NCI-H510A (cell line): Measurements from ENCODE around the gene TOPORS.
"Not testable (repeated sequence)": the region's sequence is repeated elsewhere in the genome, so short reads cannot be mapped to it uniquely, and the experiment has no call there.

ENCODE experiments used
- DNase-seq: peaks from one replicate; lab custom pipeline; 2025; lab: John Stamatoyannopoulos, UW

The TOPORS gene

DNA sequence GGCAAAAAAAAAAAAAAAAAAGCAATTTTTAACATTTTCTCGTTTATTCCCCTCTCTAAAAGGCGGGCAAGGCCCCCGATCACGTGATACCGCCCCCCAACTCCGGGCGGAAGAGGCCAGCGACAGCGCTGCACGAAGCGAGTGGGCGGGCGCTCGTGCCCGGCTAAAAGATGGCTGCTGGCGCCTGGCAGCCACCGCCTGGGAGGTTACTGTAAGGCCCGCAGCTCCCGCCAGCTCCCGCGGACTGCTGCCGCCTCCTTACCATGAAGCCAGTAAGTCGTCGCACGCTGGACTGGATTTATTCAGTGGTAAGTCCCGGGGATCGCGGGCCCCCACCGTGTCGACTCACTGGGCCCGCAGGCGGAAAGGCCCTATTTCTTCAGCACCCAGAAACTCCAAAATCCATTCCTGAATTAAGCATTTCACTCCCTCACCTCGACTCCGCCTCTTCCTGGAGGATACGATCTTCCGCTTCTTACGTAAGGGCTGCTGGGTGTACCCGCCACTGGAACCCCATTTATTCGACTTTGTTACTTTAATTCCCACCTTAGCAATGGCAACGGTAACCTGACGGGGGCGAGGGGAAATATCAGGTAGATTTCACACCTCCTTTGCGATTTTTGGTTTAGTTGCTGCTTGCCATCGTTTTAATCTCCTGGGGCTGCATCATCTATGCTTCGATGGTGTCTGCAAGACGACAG is at the start of gene TOPORS, which contains the start of gene SMIM27:
Gene TOPORS (minus strand): TSS at position 415 of the 701 bp plus-strand sequence. CDS start 150 bp downstream, at position 265.
Gene SMIM27 (plus strand): TSS at position 156 of the 701 bp plus-strand sequence. CDS start 108 bp downstream, at position 264.
- peak; percentile 83 for DNase-seq

DNA sequence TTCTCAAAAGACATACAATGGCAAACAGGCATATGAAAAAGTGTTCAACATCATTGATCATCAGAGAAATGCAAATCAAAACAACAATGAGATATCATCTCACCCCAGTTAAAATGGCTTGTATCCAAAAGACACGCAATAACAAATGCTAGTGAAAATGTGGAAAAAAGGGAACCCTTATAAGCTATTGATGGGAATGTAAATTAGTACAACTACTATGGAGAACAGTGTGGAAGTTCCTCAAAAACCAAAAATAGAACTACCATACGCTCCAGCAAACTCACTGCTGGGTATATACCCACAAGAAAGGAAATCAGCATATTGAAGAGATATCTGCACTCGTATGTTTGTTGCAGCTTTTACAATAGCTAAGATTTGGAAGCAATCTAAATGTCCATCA is 46.6 kb upstream of the TOPORS start:
- not testable (repeated sequence) for DNase-seq

DNA sequence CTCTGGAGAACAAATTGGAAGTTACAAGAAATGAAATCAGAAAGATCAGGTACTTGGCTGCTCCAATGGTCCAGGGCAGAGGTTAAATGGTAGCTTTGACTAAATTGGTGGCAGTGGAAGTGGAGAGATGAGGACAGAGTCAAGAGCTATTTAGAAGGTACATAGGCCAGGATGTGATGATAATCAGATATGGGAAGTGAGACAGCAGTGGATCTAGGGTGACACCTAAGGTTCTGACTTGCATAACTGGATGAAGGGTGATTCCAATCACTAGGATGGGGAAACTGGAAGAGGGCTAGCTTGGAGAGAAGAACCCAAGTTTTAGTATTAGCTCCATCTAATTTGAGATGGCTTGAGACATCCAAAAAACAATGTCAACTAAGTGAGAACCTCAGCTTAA is 44.5 kb upstream of the TOPORS start:
- DNase-seq: no peak

DNA sequence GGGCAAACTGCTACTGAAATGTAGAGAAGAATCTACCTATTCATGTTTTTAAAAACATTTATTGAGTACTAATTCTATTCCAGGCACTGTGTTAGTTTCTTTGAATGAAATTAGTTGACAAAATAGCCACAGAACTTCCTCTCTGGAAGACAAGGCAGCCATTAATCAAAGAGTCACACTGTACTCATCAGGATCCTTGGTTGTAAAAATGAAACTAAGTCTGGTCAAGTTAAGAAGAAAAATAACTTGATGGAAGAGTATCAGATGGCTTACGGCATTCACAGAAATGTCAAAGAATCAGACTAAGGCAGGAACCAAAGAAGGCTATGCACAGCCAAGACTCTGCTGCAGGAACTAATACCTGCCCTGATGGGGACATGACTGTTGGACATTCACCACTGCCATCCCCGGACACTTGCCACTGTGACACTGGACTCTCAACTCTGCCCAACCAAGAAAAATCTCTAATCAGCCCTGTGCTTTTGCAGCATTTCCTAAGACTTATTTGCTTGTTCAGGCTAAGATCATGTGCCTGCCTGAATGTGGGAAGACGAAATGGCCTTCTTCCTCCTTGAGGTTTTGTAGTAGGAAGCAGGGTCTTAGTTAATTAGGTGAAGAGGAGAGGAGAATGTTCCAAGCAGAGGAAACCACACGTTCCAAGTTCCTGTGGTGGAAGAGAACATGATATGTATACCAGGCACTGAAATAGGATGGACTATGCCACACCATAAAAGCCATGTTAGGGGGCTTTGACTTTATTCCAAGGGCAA is 43.9 kb upstream of the TOPORS start:
- no peak for DNase-seq

DNA sequence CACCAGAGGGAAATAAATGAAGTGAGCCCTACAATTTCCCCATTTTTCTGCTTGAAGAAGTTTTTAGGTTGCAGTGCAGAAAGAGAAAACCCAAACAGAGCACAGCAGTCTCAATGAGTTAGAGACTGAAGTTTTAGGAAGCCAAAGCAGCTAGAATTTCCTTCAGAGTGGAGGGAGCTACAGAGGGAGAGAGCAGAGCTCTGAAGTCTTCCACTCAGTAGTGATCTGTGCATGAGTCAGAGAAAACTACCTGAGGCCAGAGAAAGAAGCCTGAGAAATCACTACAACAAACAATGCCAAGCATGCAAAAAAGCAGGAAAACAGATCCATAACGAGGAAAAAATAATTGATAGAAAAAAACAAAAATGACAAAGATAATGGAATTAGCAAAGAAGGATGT is 38.5 kb upstream of the TOPORS start:
- DNase-seq: no peak

DNA sequence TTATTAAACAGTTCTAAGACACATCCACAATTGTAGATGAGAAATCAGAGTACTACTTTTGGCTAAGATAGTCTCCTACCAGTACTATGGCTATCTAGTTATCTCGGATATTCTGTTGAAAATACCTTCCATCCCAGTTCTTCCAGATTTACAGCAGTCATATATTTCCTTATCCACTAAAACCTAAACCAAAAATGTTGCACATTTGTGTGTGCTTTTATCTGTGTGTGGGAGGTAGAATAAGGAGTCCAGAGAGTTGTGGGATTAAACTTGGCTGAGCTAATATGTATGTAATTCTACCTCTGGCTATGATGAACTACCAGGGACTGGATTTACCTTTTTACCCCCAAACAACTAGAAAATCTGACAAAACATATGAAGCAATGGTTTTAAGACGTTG is 38.1 kb upstream of the TOPORS start:
- no peak for DNase-seq

DNA sequence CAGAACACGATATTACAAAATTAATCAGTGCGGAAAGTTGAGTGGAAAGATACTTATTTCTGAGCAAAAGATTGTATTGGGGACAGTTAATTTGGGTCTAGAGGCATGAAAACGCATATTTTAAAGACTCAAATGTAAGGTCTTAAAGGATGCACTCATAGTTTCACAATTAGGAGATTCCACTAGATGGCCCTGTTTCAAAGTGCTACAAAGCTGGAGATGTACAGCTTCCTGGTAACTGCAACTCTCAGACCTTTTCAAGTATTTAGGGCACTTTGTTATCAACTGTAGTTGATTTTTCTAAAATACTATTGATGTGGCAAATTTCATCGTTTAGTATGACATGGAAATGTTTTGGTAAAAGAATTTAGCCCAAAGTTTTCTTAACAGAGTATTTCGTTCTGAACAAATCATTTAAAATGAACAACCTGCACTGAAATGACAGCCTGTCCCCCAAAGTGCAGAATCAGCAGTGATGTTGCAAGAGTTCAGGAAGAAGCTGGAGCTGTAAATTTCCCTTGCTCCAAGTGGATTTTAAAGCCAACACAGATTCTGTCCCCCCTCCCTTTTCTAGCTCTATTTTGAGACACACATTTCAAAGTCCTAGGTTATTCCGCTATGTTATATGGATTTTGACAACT is 36.8 kb upstream of the TOPORS start:
- DNase-seq: no peak

DNA sequence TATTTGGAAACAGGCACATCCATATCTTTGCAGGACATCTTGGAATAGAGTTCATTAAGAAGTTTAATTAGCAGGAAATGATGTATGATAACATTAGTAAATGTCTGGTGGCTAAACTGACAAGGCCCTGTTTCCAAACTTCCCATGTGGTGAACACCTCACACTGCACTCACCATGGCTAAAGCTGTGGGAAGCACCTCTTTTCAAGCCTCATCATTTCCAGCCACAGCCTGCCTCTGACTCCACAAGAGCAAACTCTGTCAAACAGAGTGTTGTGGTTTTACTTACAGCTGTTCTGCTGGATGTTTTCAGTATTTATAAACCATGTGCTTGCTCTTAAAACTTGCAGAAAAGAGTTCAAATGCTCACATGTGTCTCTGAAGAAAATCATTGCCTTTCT is 35.5 kb upstream of the TOPORS start:
- DNase-seq: no peak

DNA sequence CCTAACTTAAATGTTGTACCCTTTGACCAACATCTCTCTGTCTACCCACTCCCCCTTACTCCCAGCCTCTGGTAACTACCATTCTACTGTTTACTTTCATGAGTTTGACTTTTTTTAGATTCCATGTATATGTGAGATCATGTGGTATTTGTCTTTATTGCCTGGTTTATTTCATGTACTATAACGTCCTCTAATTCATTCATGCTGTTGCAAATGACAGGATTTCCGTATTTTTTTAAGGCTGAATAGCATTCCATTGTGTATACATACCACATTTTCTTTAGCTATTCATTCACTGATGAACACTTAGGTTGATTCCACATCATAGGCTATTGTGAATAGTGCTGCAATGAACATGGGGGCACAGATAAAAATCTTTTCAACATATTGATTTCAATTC is 32.4 kb upstream of the TOPORS start:
- no peak for DNase-seq

DNA sequence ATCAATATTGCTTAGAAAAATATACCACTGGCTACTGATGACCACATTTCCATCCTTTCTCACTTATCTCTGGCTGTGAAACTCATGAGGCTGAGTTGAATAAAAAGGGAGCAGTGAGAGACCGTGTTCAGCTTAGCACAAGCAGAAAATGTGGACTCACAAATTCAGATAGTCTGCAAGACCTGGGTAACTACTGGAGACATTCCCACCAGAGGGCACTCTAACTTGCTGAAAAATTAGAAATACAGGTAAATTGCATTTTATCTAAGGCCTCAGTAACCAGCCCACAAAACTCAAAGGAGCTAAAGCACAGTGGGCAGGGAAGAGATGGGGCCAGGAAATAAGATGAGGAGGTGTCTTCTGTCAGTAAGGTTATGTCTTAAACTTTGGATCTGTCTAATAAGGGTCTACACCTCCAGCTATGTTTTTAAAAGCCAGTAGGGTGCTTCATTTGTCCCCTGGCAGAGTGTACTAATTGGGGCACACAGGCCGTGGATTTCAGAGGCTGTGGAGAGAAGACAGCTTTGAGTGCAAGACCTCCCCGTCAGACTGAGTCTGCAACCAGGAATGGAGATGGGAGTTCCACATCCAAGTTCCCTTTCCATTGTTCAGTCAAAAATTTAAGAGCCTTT is 29.2 kb upstream of the TOPORS start:
- DNase-seq: no peak

DNA sequence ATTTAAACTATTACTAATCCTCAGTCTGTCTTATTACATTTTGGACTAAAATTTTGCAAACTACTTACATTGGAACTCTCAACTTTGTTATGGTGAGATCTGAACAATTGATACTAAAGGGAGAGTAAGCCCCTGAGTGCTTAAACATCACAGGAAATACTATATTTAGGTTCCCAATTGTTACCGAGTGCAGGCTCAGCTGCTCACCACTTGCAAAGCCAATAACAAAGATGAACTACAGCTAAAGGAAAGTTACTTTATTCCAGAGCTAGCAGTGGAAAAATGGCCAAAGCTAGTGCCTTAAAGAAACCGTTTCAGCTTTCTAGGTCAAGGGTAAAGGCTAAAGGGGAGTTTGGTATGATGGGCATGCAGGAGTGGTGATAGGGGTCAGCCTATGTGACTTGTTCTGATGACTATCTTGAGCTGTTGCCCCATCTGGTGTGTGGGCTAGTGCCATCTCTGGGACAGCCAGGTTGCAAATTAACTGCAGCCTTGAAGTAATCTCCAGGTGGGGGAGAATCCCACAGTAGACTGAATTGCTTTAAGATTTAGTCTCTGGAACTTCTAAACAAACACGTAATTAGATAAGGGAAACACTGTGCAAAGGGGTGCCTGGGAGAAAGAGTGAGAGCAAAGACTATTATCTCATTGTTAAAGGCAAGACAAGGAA is 28.4 kb upstream of the TOPORS start:
- no peak for DNase-seq

DNA sequence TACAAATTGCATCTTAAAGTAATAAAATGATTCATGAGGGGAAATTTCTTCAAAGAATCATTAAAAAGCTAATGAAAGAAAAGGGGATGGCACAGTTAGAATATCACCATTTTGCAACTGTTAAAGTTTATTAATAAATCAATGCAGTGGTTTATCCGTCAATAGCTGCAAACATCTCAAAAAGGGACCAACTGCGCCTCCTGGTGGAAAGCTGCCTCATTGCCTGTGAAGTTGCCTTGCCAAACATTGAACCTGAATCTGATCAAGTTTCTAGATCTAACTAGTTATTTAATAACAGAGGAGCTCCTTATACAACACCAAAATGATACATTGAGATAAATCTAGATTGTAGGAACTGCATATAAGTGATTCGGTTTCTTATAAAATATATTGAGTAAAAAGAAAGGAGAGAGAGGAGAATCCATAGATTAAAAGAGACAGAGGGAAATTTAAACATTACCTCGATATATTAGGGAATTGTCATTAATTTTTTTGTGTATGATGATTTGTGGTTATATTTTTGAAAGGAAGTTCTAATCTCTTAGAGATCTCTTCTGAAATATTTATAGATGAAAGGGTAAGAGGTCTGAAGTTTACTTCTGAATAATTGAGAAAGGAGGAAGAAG is 27.4 kb upstream of the TOPORS start:
- no peak for DNase-seq

DNA sequence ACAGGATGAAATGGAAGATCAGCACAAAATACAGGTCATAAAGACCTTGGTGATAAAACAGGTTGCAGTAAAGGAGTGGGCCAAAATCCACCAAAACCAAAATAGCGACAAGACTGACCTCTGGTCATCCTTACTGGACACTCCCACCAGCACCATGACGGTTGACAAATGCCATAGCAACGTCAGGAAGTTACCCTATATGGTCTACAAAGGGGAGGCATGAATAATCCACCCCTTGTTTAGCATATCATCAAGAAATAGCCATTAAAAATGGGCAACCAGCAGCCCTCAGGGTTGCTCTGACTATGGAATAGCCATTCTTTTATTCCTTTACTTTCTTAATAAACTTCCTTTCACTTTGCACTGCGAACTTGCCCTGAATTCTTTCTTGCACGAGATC is 26.6 kb upstream of the TOPORS start:
- no peak for DNase-seq

DNA sequence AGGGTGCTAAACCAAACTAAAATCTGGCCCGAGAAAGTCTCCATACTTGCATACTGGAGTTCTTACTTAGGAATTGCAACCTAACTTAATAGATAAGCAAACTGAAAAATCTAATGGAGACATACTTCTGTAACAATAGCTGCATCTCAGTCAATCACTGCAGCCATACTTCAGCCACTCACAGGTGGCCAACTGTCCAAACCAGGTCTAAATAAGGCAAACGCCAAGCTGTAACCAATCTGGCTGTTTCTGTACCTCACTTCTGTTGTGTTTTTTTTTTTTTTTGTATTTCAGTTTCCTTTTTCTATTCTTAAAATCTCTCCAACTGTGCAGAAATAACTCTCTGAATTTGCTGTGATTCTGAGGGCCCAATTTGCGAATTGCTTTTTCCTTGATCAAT is 24.9 kb upstream of the TOPORS start:
- DNase-seq: no peak

DNA sequence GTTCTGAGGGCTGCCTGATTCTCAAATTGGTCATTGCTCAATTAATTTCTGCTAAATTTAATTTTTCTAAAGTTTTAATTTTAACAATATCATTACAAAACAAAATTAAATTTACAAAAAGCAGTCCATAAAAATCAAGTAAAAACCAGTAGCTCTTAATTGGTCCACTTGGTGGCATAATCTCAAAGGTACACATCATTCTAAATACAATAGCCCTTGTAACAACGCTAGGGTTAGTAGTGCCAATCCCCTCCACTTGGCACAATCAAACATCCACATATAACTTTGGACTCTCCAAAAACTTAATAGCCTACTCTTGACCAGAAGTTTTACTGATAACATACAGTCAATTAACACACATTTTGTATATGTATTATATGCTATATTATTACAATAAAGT is 22.5 kb upstream of the TOPORS start:
- no peak for DNase-seq

DNA sequence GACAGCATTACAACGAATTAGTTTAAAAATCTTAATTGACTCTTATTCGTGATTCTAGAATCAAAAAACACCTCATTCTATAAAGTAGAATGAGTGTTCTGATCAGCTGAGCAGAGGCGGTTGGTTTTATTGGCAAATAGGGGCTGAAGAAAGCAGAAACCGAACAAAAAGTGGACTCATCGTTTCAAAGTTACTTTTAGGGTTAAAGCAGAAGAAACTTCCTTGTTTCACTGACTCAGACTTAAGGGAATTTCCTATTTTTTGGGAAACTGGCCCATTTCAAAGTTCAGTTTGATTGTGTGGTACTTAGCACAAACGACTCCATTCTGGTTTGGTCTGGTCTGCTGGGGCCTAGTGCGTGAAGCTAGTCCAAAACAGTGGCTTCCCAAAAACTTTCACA is 21.4 kb upstream of the TOPORS start:
- DNase-seq: no peak

DNA sequence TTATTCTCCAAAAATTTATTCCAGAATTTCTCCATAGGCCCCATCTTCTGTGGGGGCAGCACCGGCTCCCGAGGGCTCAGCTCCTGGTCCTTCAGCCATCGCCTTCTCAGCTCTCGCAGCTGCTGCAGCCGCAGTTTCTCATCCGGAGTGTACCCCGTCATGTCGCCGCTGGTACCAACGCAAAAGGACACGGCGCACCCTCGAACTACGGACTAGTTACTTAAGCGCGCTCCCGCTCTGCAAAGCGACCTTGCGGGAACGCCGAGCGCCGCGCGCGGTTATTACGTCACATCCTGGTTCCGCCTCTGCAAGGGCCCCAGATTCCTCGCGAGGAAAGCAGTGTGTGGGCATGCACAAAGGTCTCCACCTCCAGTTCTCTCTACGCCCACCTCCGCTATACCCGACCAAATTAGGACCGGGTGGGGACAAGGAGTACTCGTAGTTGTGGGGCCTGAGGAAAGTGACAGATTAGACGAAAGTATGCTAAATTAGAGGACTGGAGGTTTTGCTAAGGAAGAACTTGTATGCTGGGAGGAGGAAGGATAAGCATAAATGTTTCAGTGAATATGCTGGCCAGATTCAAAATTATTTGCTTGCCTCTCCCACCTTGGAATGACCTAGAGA is 20.6 kb upstream of the TOPORS start, which contains the start of gene NDUFB6:
Gene NDUFB6 (minus strand): TSS at position 260 of the 624 bp plus-strand sequence. CDS start 99 bp downstream, at position 161.
- DNase-seq: peak; percentile 67

DNA sequence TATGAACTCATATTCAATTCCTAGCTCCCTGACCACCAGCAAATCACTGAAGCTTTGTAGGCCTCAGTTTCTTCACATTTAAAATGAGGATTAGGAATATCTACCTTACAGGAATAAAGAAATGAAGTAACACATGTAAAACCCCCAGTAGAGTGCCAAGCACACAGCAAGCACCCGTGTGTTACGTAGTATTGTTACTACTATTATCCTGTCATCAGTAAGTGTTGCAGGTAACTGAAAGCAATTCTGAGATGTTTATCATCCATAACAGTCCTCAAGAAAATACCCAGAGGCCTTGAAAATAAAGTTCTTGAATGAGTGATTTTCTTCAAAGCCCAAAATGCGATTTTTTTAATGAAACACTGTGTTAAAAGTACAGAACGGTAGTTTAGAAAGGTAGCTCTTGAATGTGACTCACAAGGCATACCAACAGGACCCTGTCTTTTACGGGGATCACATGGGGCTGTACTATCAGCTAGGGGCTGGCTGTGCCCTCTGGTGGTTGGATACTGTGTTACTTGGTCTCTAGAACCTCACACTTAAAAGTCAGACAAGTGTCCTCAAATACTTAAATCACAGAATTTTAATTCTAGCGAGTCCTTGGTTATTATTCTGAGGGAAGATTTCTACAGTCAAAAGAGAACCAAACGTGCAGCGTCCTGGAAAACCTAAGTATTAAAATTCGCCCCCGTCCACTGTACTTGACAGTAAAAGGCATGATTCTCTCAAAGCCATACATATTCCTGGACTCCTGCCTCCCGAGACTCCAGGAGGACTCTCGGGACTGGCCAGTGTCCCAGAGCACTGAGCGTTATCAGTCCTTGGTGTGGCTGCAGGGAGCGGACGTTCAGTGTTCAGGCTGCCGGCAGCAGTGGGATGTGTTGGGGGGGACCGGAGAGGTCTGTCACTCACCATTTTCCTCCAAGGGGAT is 19.8 kb upstream of the TOPORS start:
- DNase-seq: no peak

DNA sequence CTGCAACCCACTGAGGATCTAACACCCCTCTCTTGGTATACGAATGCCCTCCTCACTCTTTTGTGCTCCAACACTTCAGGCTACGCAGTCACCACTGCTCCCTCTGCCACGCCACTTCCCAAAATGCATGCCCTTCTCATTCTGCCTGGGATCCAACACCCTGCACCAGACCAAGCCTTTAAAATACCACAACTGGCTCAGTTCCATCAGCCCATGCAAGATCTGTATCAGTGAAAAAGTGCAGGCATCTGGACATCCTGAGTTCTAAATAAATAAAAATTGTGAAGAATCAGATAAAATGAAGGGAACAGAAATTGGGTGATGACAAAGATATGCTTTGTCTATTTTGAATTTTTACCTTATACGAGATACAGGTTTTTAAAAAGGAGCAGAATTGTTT is 17.9 kb upstream of the TOPORS start:
- DNase-seq: no peak

DNA sequence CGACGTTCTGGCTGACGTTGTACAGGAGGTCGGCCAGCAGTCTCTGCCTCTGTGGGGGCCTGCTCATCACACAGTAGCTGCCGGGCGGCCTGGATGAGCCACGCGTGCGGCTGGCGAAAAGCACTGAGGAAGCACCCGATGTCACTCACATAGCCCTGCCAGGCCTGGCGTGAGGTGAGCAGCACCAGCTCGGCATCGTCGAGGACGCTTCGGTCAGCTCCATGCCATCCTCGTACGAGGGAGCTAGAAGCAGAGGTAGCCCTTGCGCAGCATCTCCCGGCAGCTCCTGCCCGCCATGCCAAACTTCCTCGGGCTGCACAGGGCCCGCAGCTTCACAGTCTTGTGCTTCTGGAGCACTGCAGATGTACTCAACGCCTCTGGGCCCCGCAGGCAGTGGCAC is 14.4 kb upstream of the TOPORS start:
- DNase-seq: no peak
